VCaP (cell line): ENCODE data around the gene KIAA0232.

Experiments used
- H3K27ac ChIP-seq: fragments of 450-650 bp; 2 replicates; pipeline ENCODE4 v1.5.1; 2017
- CTCF ChIP-seq: fragments of 450-650 bp; conservative IDR thresholded peaks from 2 replicates; pipeline ENCODE4 v1.5.1; 2017; ENCODE audit warnings: mild to moderate bottlenecking, moderate library complexity

The KIAA0232 gene

DNA sequence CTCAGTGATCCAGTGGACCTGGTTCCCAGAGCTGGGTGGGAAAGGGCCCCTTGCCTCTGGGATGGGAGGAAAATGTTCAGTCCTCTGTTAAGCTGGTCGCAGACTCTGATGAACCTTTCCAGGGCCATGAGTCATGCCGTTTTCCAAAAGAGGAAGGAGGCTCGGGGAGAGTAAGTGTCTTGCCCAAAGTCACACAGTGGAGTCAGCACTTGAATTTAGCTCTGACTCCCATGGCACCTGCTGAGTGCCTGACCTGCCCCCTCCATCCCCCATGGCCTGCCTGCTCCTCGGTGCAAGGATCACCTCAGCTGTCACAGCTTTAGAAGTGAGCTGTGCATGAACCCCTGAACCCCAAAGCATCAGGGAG, 14.0 kb upstream of the KIAA0232 start:
- no peak for TF ChIP-seq CTCF
- H3K27ac ChIP-seq = no peak overlapping the region

- H3K27ac ChIP-seq = no peak overlapping the region
- no peak for TF ChIP-seq CTCF
Measured at GRCh38 chr4:6769233-6769988, 13.1 kb upstream of the KIAA0232 start.

GRCh38 chr4:6769989-6770420, 12.5 kb upstream of the KIAA0232 start:
- H3K27ac ChIP-seq = no peak overlapping the region
- no peak for TF ChIP-seq CTCF

DNA sequence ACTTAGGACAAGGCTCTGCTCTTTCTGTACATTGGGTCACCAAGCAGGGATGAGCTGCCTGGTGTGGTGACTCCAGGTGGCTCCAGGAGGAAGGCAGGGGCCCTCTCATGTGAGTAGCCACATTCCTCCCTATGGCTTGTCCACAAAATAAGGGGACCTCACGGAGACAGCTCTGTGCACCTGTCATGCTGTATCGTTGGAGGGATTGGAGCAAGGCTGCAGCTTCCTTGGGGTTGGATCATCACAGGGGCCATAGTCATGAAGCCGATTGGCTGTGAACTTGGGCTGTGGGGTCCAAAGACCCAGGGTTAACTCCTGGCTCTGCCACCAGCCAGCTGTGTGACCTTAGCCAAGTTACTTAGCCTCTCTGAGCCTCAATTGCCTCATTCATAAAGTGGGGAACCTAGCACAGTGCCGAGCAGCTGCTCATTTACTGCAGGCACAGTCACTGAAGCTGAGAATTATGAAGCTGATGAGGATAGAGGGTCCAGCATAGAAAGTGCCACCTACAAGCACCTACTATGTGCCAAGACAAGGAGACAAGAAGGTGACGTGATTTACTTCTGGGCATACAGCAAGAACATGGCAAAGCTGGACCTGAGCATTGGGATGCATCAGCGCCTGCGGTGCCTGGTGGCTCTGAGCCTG, 11.8 kb upstream of the KIAA0232 start:
- no peak overlapping the region for H3K27ac ChIP-seq
- no peak for TF ChIP-seq CTCF

DNA sequence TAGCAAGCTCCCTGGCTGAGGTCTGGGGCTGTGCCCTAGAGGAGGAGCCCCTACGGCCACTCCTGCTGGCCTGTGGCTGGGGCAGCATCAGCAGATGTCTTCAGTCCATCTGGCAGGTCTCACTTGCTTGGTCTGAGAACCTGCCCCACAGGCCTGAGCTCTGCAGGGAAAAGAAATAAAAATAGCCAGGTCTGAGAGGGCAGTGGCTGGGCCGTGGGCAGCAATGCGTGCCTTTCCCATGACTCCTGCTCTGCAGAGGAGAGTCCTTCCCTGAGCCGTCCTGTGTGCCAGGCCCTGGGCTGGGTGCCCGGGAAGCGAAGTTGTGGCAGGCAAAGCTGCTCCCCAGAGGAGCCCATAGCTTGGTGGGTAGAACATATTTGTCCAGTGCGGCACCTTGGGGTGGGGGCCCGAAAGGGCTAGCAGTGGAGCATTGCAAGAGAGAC, 11.3 kb upstream of the KIAA0232 start:
- H3K27ac ChIP-seq = no peak overlapping the region

DNA sequence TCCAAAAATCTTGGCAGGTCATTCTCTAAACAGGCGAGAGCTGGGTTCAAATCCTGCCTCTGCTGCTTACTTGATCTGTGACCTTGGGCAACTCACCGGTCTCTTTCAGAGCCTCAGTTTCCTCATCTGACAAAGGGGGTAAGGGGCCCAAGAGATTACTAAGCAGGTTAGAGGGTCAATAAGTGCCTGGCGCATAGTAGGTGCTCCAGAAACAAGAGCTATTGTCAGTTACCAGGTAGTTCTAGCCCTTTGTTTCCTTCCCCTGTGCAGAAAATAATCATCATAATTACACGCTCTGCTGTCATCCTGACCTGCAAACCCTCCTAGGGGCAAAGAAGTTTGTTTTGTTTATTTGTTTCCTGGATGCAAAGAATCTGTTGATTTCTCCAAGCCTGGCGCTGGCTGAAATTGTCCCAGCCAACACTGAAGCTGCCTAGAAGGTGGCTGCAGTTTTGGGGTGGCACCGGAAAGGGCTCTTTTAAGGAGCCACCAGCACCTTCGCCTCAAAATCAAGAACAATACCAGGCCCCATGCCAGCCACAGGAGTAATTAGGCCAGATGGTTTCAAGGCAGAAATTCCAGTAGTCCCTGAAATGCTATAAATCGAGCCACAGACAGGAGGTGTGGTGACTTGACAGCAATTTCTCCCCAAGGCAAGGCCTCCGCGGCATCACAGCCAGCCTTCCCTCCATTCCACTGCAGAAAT, 10.2 kb upstream of the KIAA0232 start:
- TF ChIP-seq CTCF = no peak
- no peak overlapping the region for H3K27ac ChIP-seq

More for the DNA sequence above, 11.3 kb upstream of the KIAA0232 start:
- no peak for TF ChIP-seq CTCF

GRCh38 chr4:6773106-6773505, 9.4 kb upstream of the KIAA0232 start:
- no peak for TF ChIP-seq CTCF
- H3K27ac ChIP-seq = no peak overlapping the region
